Activated CD4-positive, alpha-beta T cell treated with anti-CD3 and anti-CD28 coated beads for 36 hours (primary cell): Measurements from ENCODE around the gene PRSS1. TPM values are rescaled to one million over a fixed set of nuclear protein-coding genes. Genes with fewer than 3 reads are reported as not detected.

ENCODE experiments used
- ATAC-seq: fragments of 200-7000 bp; cut with Tn5 transposase; one replicate; pipeline ENCODE4 v1.10.0; 2021; ENCODE audit warnings: mild to moderate bottlenecking, moderate library complexity
- CTCF ChIA-PET: fragments of 350-600 bp; sonication (Branson Sonifier 250); formaldehyde crosslinking; loops from one replicate; lab custom pipeline; 2021; ENCODE audit warnings: antibody characterized with exemption; lab: Charles Lee
- POLR2A ChIA-PET: fragments of 350-600 bp; sonication (Branson Sonifier 250); formaldehyde crosslinking; loops from one replicate; lab custom pipeline; 2021; ENCODE audit warnings: antibody characterized with exemption, inconsistent platforms; lab: Charles Lee
- DNase-seq: peaks from one replicate; pipeline ENCODE4 v3.0.0-alpha.2; 2020
- H3K27ac Mint-ChIP-seq: one replicate; pipeline ENCODE4 v1.8.0; 2021; ENCODE audit warnings: mixed read lengths
- H3K27me3 Mint-ChIP-seq: one replicate; pipeline ENCODE4 v1.8.0; 2021; ENCODE audit warnings: mixed read lengths
- H3K36me3 Mint-ChIP-seq: one replicate; pipeline ENCODE4 v1.8.0; 2021; ENCODE audit warnings: low read depth, mixed read lengths
- H3K4me1 Mint-ChIP-seq: one replicate; pipeline ENCODE4 v1.8.0; 2021; ENCODE audit warnings: mixed read lengths
- H3K4me3 Mint-ChIP-seq: one replicate; pipeline ENCODE4 v1.8.0; 2021; ENCODE audit warnings: mild to moderate bottlenecking, moderate library complexity, mixed read lengths
- H3K9me3 Mint-ChIP-seq: one replicate; pipeline ENCODE4 v1.8.0; 2021; ENCODE audit warnings: low read depth, mixed read lengths
- intact Hi-C, 2 experiments: fragments of 100-400 bp; cut with DNase I in 1 of 2; cut with micrococcal nuclease in 1 of 2; formaldehyde crosslinking; loops; one replicate each; pipeline versions ENCODE4 v1.14.2 to v1.15.1; 2022 to 2024; cut with DNase I, micrococcal nuclease
- total RNA-seq, 2 experiments: library from RNA; stranded (reverse); gene quantifications; one replicate each; pipeline ENCODE4 v1.2.3, GENCODE V29; 2021

Gene PRSS1
- total RNA-seq, 2 experiments from 2014 or later: not detected

GRCh38 chr7:142787034-142787768, 37.9 kb downstream of the PRSS1 start:
- Mint-ChIP-seq H3K9me3 (no peaks in the 10 kb centered on the region), H3K36me3 (peaks cover 52% of the 10 kb centered on the region), H3K27ac (peak overlapping the region; percentile 99), H3K4me3 (peak overlapping the region; percentile 99), H3K27me3 (no peaks in the 10 kb centered on the region), H3K4me1 (peaks cover 10% of the 10 kb centered on the region)
- ChIA-PET POLR2A (interaction anchor here (0.6 to 4.2 kb wide), 4 partner anchors 11 to 407 kb away, joined by 3 to 28 read pairs (median 4); no protein-coding TSS in a partner anchor), CTCF (interaction anchor here (2.3 to 4.9 kb wide), 2 partner anchors 22 to 26 kb away, joined by 9 to 57 read pairs; no protein-coding TSS in a partner anchor)
- DNase-seq (no peak), ATAC-seq (no peak)
- intact Hi-C loops: no loop called here

GRCh38 chr7:142787783-142788182, 38.5 kb downstream of the PRSS1 start:
- ChIA-PET POLR2A (interaction anchor here (0.6 to 4.2 kb wide), 4 partner anchors 11 to 408 kb away, joined by 3 to 36 read pairs (median 16); no protein-coding TSS in a partner anchor), CTCF (interaction anchor here (2.3 to 4.9 kb wide), 2 partner anchors 21 to 26 kb away, joined by 9 to 57 read pairs; no protein-coding TSS in a partner anchor)
- peak overlapping the region; percentile 99 for H3K4me3 Mint-ChIP-seq
- H3K9me3 Mint-ChIP-seq: no peaks in the 10 kb centered on the region
- peaks cover 58% of the 10 kb centered on the region for H3K36me3 Mint-ChIP-seq
- peaks cover 15% of the 10 kb centered on the region for H3K4me1 Mint-ChIP-seq
- DNase-seq (no peak), ATAC-seq (no peak)
- no peaks in the 10 kb centered on the region for H3K27me3 Mint-ChIP-seq
- intact Hi-C loops: loop anchor here in 1 of 2 experiments (1.0 kb wide), 1 partner anchor 9 kb away; no protein-coding TSS in a partner anchor
- peak overlapping the region; percentile 99 for H3K27ac Mint-ChIP-seq

DNA sequence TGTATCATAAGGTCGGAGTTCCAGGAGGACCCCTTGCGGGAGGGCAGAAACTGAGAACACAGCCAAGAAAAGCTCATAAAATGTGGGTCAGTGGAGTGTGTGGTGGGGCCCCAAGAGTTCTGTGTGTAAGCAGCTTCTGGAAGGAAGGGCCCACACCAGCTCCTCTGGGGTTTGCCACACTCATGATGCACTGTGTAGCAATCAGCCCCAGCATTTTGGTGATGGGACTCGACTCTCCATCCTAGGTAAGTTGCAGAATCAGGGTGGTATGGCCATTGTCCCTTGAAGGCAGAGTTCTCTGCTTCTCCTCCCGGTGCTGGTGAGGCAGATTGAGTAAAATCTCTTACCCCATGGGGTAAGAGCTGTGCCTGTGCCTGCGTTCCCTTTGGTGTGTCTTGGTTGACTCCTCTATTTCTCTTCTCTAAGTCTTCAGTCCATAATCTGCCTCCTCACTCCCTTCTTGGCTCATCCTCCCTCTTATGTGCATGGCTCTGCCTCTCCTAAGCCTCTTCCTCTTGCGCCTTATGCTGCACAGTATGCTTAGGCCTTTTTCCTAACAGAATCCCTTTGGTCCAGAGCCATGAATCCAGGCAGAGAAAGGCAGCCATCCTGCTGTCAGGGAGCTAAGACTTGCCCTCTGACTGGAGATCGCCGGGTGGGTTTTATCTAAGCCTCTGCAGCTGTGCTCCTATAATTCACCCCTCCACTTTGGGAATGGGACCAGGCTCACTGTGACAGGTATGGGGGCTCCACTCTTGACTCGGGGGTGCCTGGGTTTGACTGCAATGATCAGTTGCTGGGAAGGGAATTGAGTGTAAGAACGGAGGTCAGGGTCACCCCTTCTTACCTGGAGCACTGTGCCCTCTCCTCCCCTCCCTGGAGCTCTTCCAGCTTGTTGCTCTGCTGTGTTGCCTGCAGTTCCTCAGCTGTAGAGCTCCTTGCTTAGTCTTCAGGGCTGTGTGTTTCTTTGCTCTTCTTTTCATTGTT, 39.3 kb downstream of the PRSS1 start:
- no peak for ATAC-seq
- intact Hi-C loops: loop anchor here in 1 of 2 experiments (1.0 kb wide), 1 partner anchor 8 kb away; no protein-coding TSS in a partner anchor
- CTCF ChIA-PET: interaction anchor here (0.6 to 4.9 kb wide), 5 partner anchors 11 to 483 kb away, joined by 3 to 57 read pairs (median 6); no protein-coding TSS in a partner anchor

GRCh38 chr7:142789441-142789840, 40.2 kb downstream of the PRSS1 start:
- peak overlapping the region; percentile 99 for H3K27ac Mint-ChIP-seq
- ChIA-PET CTCF (interaction anchor here (0.6 to 4.9 kb wide), 6 partner anchors 10 to 484 kb away, joined by 3 to 57 read pairs (median 6); no protein-coding TSS in a partner anchor), POLR2A (interaction anchor here (0.9 to 4.2 kb wide), 4 partner anchors 9 to 181 kb away, joined by 3 to 36 read pairs (median 16); no protein-coding TSS in a partner anchor)
- intact Hi-C loops: no loop called here
- peaks cover 73% of the 10 kb centered on the region for H3K36me3 Mint-ChIP-seq
- no peaks in the 10 kb centered on the region for H3K27me3 Mint-ChIP-seq
- peaks cover 28% of the 10 kb centered on the region for H3K4me1 Mint-ChIP-seq
- peak overlapping the region; percentile 99 for H3K4me3 Mint-ChIP-seq
- H3K9me3 Mint-ChIP-seq: no peaks in the 10 kb centered on the region
- DNase-seq: no peak
- no peak for ATAC-seq

More for the DNA sequence above, 39.3 kb downstream of the PRSS1 start:
- no peak for DNase-seq
- Mint-ChIP-seq H3K9me3 (no peaks in the 10 kb centered on the region), H3K4me3 (peak overlapping the region; percentile 99), H3K36me3 (peaks cover 66% of the 10 kb centered on the region), H3K4me1 (peaks cover 21% of the 10 kb centered on the region), H3K27me3 (no peaks in the 10 kb centered on the region), H3K27ac (peak overlapping the region; percentile 99)
- POLR2A ChIA-PET: interaction anchor here (0.6 to 4.2 kb wide), 5 partner anchors 10 to 408 kb away, joined by 3 to 36 read pairs (median 4); no protein-coding TSS in a partner anchor

GRCh38 chr7:142790056-142790455, 40.8 kb downstream of the PRSS1 start:
- POLR2A ChIA-PET: interaction anchor here (0.8 to 4.2 kb wide), 3 partner anchors 8 to 23 kb away, joined by 3 to 36 read pairs (median 28); no protein-coding TSS in a partner anchor
- Mint-ChIP-seq H3K27ac (peak overlapping the region; percentile 99), H3K36me3 (peaks cover 76% of the 10 kb centered on the region), H3K4me3 (peak overlapping the region; percentile 99), H3K9me3 (no peaks in the 10 kb centered on the region), H3K27me3 (no peaks in the 10 kb centered on the region), H3K4me1 (peaks cover 35% of the 10 kb centered on the region)
- CTCF ChIA-PET: interaction anchor here (0.7 to 4.9 kb wide), 5 partner anchors 9 to 767 kb away, joined by 3 to 57 read pairs (median 4); no protein-coding TSS in a partner anchor
- intact Hi-C loops: no loop called here
- ATAC-seq (peak; percentile 4), DNase-seq (peak; percentile 32)

DNA sequence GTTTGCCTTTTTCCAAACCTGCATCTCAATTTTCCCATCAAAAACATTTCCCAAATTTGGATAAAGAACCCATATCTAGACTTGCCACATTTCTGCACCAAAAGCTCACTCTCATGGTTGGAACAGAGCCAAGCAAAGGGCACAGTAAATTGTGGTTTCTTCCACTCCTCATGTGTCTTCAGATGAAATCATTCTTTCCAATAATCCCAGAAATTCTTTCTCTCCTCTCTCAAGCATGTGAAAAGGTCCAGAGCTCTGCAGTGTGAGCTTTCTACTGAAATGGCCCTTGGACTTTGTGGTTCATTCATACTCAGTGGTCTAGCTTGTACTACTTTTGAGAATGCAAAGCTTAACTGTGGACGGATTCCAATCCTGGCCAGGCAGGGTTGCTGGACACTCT, 41.3 kb downstream of the PRSS1 start:
- H3K27ac Mint-ChIP-seq: peak overlapping the region; percentile 99
- intact Hi-C loops: no loop called here

GRCh38 chr7:142791502-142791901, 42.2 kb downstream of the PRSS1 start:
- POLR2A ChIA-PET: interaction anchor here (3.6 kb wide), 1 partner anchor 18 kb away, joined by 36 read pairs; no protein-coding TSS in a partner anchor
- no peak for DNase-seq
- no peak for ATAC-seq
- CTCF ChIA-PET: interaction anchor here (1.0 to 4.9 kb wide), 2 partner anchors 9 to 18 kb away, joined by 3 to 57 read pairs; no protein-coding TSS in a partner anchor
- H3K27ac Mint-ChIP-seq: peak overlapping the region; percentile 99
- H3K27me3 Mint-ChIP-seq: no peaks in the 10 kb centered on the region
- peaks cover 83% of the 10 kb centered on the region for H3K36me3 Mint-ChIP-seq
- peak overlapping the region; percentile 99 for H3K4me3 Mint-ChIP-seq
- intact Hi-C loops: no loop called here
- H3K9me3 Mint-ChIP-seq: no peaks in the 10 kb centered on the region
- peaks cover 37% of the 10 kb centered on the region for H3K4me1 Mint-ChIP-seq

More for the DNA sequence above, 41.3 kb downstream of the PRSS1 start:
- Mint-ChIP-seq H3K4me1 (peaks cover 38% of the 10 kb centered on the region), H3K27me3 (no peaks in the 10 kb centered on the region), H3K9me3 (no peaks in the 10 kb centered on the region), H3K4me3 (peak overlapping the region; percentile 99), H3K36me3 (peaks cover 76% of the 10 kb centered on the region)
- ATAC-seq: no peak
- DNase-seq: no peak
- ChIA-PET POLR2A (interaction anchor here (0.7 to 4.2 kb wide), 4 partner anchors 8 to 210 kb away, joined by 3 to 36 read pairs (median 16); no protein-coding TSS in a partner anchor), CTCF (interaction anchor here (0.5 to 4.9 kb wide), 8 partner anchors 9 to 767 kb away, joined by 3 to 57 read pairs (median 4); no protein-coding TSS in a partner anchor)

DNA sequence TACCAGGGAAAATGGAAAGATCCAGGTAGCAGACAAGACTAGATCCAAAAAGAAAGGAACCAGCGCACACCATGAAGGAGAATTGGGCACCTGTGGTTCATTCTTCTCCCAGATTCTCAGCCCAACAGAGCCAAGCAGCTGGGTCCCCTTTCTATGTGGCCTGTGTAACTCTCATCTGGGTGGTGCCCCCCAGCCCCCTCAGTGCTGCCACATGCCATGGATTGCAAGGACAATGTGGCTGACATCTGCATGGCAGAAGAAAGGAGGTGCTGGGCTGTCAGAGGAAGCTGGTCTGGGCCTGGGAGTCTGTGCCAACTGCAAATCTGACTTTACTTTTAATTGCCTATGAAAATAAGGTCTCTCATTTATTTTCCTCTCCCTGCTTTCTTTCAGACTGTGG, 42.9 kb downstream of the PRSS1 start:
- Mint-ChIP-seq H3K4me1 (peaks cover 37% of the 10 kb centered on the region), H3K27me3 (no peaks in the 10 kb centered on the region), H3K4me3 (peak overlapping the region; percentile 99), H3K9me3 (no peaks in the 10 kb centered on the region), H3K27ac (peak overlapping the region; percentile 99), H3K36me3 (peaks cover 83% of the 10 kb centered on the region)
- DNase-seq (no peak), ATAC-seq (no peak)
- intact Hi-C loops: no loop called here
- POLR2A ChIA-PET: interaction anchor here (0.6 to 2.1 kb wide), 2 partner anchors 16 to 18 kb away, joined by 3 to 11 read pairs; no protein-coding TSS in a partner anchor
- CTCF ChIA-PET: interaction anchor here (9.0 kb wide), 1 partner anchor 18 kb away, joined by 182 read pairs; no protein-coding TSS in a partner anchor

DNA sequence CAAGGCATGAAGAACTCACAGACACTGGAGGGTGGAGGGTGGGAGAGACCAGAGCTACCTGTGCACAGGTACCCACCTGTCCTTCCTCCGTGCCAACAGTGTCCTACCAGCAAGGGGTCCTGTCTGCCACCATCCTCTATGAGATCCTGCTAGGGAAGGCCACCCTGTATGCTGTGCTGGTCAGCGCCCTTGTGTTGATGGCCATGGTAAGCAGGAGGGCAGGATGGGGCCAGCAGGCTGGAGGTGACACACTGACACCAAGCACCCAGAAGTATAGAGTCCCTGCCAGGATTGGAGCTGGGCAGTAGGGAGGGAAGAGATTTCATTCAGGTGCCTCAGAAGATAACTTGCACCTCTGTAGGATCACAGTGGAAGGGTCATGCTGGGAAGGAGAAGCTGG, 43.3 kb downstream of the PRSS1 start:
- peak overlapping the region; percentile 99 for H3K27ac Mint-ChIP-seq
- intact Hi-C loops: no loop called here
- H3K4me3 Mint-ChIP-seq: peak overlapping the region; percentile 99
- ChIA-PET CTCF (interaction anchor here (0.8 to 9.0 kb wide), 3 partner anchors 18 to 160 kb away, joined by 3 to 182 read pairs (median 3); no protein-coding TSS in a partner anchor), POLR2A (interaction anchor here (0.6 to 2.1 kb wide), 2 partner anchors 15 to 18 kb away, joined by 3 to 11 read pairs; no protein-coding TSS in a partner anchor)
- no peak for ATAC-seq
- H3K36me3 Mint-ChIP-seq: peaks cover 83% of the 10 kb centered on the region
- no peaks in the 10 kb centered on the region for H3K27me3 Mint-ChIP-seq
- H3K4me1 Mint-ChIP-seq: peaks cover 37% of the 10 kb centered on the region
- DNase-seq: no peak
- H3K9me3 Mint-ChIP-seq: no peaks in the 10 kb centered on the region

- DNase-seq (no peak), ATAC-seq (no peak)
- Mint-ChIP-seq H3K27ac (peak overlapping the region; percentile 99), H3K4me1 (peaks cover 37% of the 10 kb centered on the region), H3K27me3 (no peaks in the 10 kb centered on the region), H3K4me3 (peak overlapping the region; percentile 99), H3K36me3 (peaks cover 83% of the 10 kb centered on the region), H3K9me3 (no peaks in the 10 kb centered on the region)
- intact Hi-C loops: no loop called here
- CTCF ChIA-PET: interaction anchor here (0.8 to 9.0 kb wide), 3 partner anchors 17 to 161 kb away, joined by 3 to 182 read pairs (median 3); no protein-coding TSS in a partner anchor
- POLR2A ChIA-PET: interaction anchor here (2.1 kb wide), 1 partner anchor 15 kb away, joined by 11 read pairs; no protein-coding TSS in a partner anchor
Measured at GRCh38 chr7:142793156-142793555, 43.9 kb downstream of the PRSS1 start.
